Liver (tissue), 9 donors: ENCODE results near the gene SLC2A4. TPM values are rescaled to one million over a fixed set of nuclear protein-coding genes. Genes with fewer than 3 reads are reported as not detected.
"Not testable (repeated sequence)": the region's sequence is repeated elsewhere in the genome, so short reads cannot be mapped to it uniquely, and the experiment has no call there.

Source experiments
- DNase-seq: peaks from one replicate; pipeline ENCODE4 v3.0.0-alpha.2; 2017; ENCODE audit warnings: low spot score
- H3K27ac ChIP-seq, 2 donors: one replicate each; pipeline ENCODE4 v1.7.0; 2013; ENCODE audit warnings: inconsistent platforms in 2 of 2, low read length in 2 of 2, control low read depth in 1 of 2, low read depth in 1 of 2, mild to moderate bottlenecking in 1 of 2
- H3K27me3 ChIP-seq, 4 donors: one replicate each; pipeline versions ENCODE4 v1.6.1 to v1.7.0; 2013; ENCODE audit warnings: low read length in 3 of 4, inconsistent platforms in 1 of 4, mild to moderate bottlenecking in 1 of 4, moderate library complexity in 1 of 4; ENCODE audit not compliant: control insufficient read depth in 4 of 4, insufficient read depth in 4 of 4
- H3K36me3 ChIP-seq, 4 donors: one replicate each; pipeline versions ENCODE4 v1.6.1 to v1.7.0; 2013; ENCODE audit warnings: low read length in 3 of 4, mild to moderate bottlenecking in 3 of 4, low read depth in 1 of 4, moderate library complexity in 1 of 4; ENCODE audit not compliant: control insufficient read depth in 4 of 4, insufficient read depth in 3 of 4
- H3K4me1 ChIP-seq, 4 donors: one replicate each; pipeline versions ENCODE4 v1.6.1 to v1.7.0; 2013; ENCODE audit warnings: low read length in 3 of 4, mild to moderate bottlenecking in 3 of 4, moderate library complexity in 1 of 4; ENCODE audit not compliant: control insufficient read depth in 4 of 4, insufficient read depth in 4 of 4
- H3K4me3 ChIP-seq, 3 donors: one replicate each; pipeline versions ENCODE4 v1.6.1 to v1.7.0; 2013; ENCODE audit warnings: low read length in 3 of 3, control low read depth in 1 of 3, low read depth in 1 of 3, mild to moderate bottlenecking in 1 of 3
- H3K9ac ChIP-seq, 2 donors: one replicate each; pipeline ENCODE4 v1.7.0; 2013; ENCODE audit warnings: low read length in 2 of 2, mild to moderate bottlenecking in 2 of 2, moderate library complexity in 2 of 2, control low read depth in 1 of 2, low read depth in 1 of 2
- H3K9me3 ChIP-seq, 4 donors: one replicate each; pipeline versions ENCODE4 v1.6.1 to v1.7.0; 2013; ENCODE audit warnings: low read length in 3 of 4; ENCODE audit not compliant: control insufficient read depth in 4 of 4
- ATF3 ChIP-seq: IDR thresholded peaks from 2 replicates; pipeline ENCODE4 v1.6.1; 2016; ENCODE audit warnings: antibody characterized with exemption
- CTCF ChIP-seq: fragments of 150-350 bp; IDR thresholded peaks from 2 replicates; pipeline ENCODE4 v1.5.1; 2017; ENCODE audit warnings: improper control_type of control experiment, low read depth, low read length; ENCODE audit not compliant: missing input control
- EGR1 ChIP-seq, 2 donors: IDR thresholded peaks; 2 replicates each; pipeline ENCODE4 v1.6.1; 2016 to 2018; ENCODE audit warnings: antibody characterized with exemption in 2 of 2, low read depth in 2 of 2
- FOXA1 ChIP-seq: IDR thresholded peaks from 2 replicates; pipeline ENCODE4 v1.6.1; 2016; ENCODE audit warnings: antibody characterized with exemption
- FOXA2 ChIP-seq: IDR thresholded peaks from 2 replicates; pipeline ENCODE4 v1.6.1; 2016; ENCODE audit warnings: antibody characterized with exemption
- GABPA ChIP-seq, 2 donors: IDR thresholded peaks in 1 of 2; conservative IDR thresholded peaks in 1 of 2; 2 replicates each; pipeline ENCODE4 v1.6.1; 2016; ENCODE audit warnings: antibody characterized with exemption in 2 of 2, mild to moderate bottlenecking in 1 of 2, moderate library complexity in 1 of 2
- HNF4A ChIP-seq, 2 donors: conservative IDR thresholded peaks; 2 replicates each; pipeline ENCODE4 v1.6.1; 2016; ENCODE audit warnings: antibody characterized with exemption in 2 of 2, mild to moderate bottlenecking in 2 of 2
- HNF4G ChIP-seq: IDR thresholded peaks from 2 replicates; pipeline ENCODE4 v1.6.1; 2016; ENCODE audit warnings: antibody characterized with exemption
- JUND ChIP-seq, 2 donors: IDR thresholded peaks; 2 replicates each; pipeline ENCODE4 v1.6.1; 2016; ENCODE audit warnings: antibody characterized with exemption in 2 of 2
- MAX ChIP-seq: IDR thresholded peaks from 2 replicates; pipeline ENCODE4 v1.6.1; 2016; ENCODE audit warnings: antibody characterized with exemption
- NR2F2 ChIP-seq: IDR thresholded peaks from 2 replicates; pipeline ENCODE4 v1.6.1; 2016; ENCODE audit warnings: antibody characterized with exemption
- RAD21 ChIP-seq, 2 donors: IDR thresholded peaks; 2 replicates each; pipeline ENCODE4 v1.6.1; 2016; ENCODE audit warnings: antibody characterized with exemption in 2 of 2, mild to moderate bottlenecking in 2 of 2
- REST ChIP-seq: IDR thresholded peaks from 2 replicates; pipeline ENCODE4 v1.6.1; 2016; ENCODE audit warnings: antibody characterized with exemption, mild to moderate bottlenecking
- RXRA ChIP-seq, 2 donors: IDR thresholded peaks; 2 replicates each; pipeline ENCODE4 v1.6.1; 2017 to 2018; ENCODE audit warnings: antibody characterized with exemption in 2 of 2, mild to moderate bottlenecking in 1 of 2
- SP1 ChIP-seq: IDR thresholded peaks from 2 replicates; pipeline ENCODE4 v1.6.1; 2018; ENCODE audit warnings: antibody characterized with exemption, mild to moderate bottlenecking
- TAF1 ChIP-seq: conservative IDR thresholded peaks from 2 replicates; pipeline ENCODE4 v1.6.1; 2016; ENCODE audit warnings: antibody characterized with exemption, mild to moderate bottlenecking
- YY1 ChIP-seq: IDR thresholded peaks from 2 replicates; pipeline ENCODE4 v1.6.1; 2016; ENCODE audit warnings: antibody characterized with exemption, mild to moderate bottlenecking
- ZBTB33 ChIP-seq: IDR thresholded peaks from 2 replicates; pipeline ENCODE4 v1.6.1; 2016; ENCODE audit warnings: antibody characterized with exemption
- WGBS: extraction: QIAGEN DNeasy Blood & Tissue Kit; methylation state at CpG from one replicate; pipeline ENCODE4 v1.1.7; 2013; 5-methylcytosine and 5-hydroxymethylcytosine counted together
- polyA plus RNA-seq, 2 donors: library from polyadenylated mRNA; stranded (reverse) in 1 of 2; unstranded in 1 of 2; fragments of 200-250 nt in 1 of 2; fragments of >200 nt in 1 of 2; fragmentation: Nextera tagmentation in 1 of 2; extraction: Ambion mirVana in 1 of 2; gene quantifications; one replicate each; pipeline versions ENCODE4 v1.2.1 to v1.2.3, GENCODE V29; 2013 to 2015
- total RNA-seq, 2 donors: library from RNA; depleted of rRNA; stranded (reverse); fragments of >200 nt; gene quantifications; one replicate each; pipeline ENCODE4 v1.2.3, GENCODE V29; 2014
- donor health status: healthy.
- donor health status: healthy.
- donor health status: healthy.
- donor health status: healthy.
- donor health status: healthy.

SLC2A4 gene
- total and polyA plus RNA-seq, 4 donors = 0.42 to 10.6 (median 1.6) TPM

GRCh38 chr17:7243453-7243729, 38.1 kb upstream of the SLC2A4 start:
- TF ChIP-seq ZBTB33 = no peak
- TF ChIP-seq HNF4A (conservative IDR thresholded peaks at IDR 0.05) = no peak
- no peak for TF ChIP-seq REST
- TF ChIP-seq EGR1 (IDR thresholded peaks at IDR 0.05; ENCODE audit: low read depth in 2 of 2) = no peak
- TF ChIP-seq CTCF = no peak
- TF ChIP-seq MAX = no peak
- TF ChIP-seq RAD21 (IDR thresholded peaks at IDR 0.05) = no peak
- no peak for TF ChIP-seq NR2F2
- TF ChIP-seq FOXA2 = no peak
- TF ChIP-seq JUND (IDR thresholded peaks at IDR 0.05) = no peak
- no peak for TF ChIP-seq TAF1
- TF ChIP-seq SP1 = no peak
- no peak for TF ChIP-seq ATF3
- no peak for TF ChIP-seq HNF4G
- no peak for TF ChIP-seq RXRA (IDR thresholded peaks at IDR 0.05)
- no peak for TF ChIP-seq YY1
- TF ChIP-seq GABPA (IDR thresholded peaks at IDR 0.05 in 1 of 2, conservative IDR thresholded peaks at IDR 0.05 in 1 of 2) = no peak
- TF ChIP-seq FOXA1 = no peak
- H3K4me3 ChIP-seq = peak overlapping the region; percentile 52 to 91 (median 74)
- H3K36me3 ChIP-seq = peaks cover 3 to 32% (median 20%) of the 10 kb centered on the region in 4 donors
- H3K27ac ChIP-seq = peak overlapping the region; percentile 98 to 99
- no peak for DNase-seq
- no peaks in the 10 kb centered on the region for H3K27me3 ChIP-seq
- H3K4me1 ChIP-seq = peaks cover 2 to 31% (median 25%) of the 10 kb centered on the region in 4 donors
- 20% methylated on average over 2 of the region's 2 CpGs for WGBS
- H3K9ac ChIP-seq = peak overlapping the region; percentile 83 to 90
- no peaks in the 10 kb centered on the region for H3K9me3 ChIP-seq

- Histone ChIP-seq H3K27ac (peak overlapping the region; percentile 98 to 99), H3K36me3 (peaks cover 3 to 32% (median 20%) of the 10 kb centered on the region in 4 donors), H3K4me3 (peak overlapping the region in 1 of 3 donors; percentile 74), H3K9ac (peak overlapping the region in 1 of 2 donors; percentile 90), H3K4me1 (peaks cover 2 to 32% (median 27%) of the 10 kb centered on the region in 4 donors)
- DNase-seq, H3K9me3 ChIP-seq, H3K27me3 ChIP-seq: not testable (repeated sequence)
- 75% methylated on average over 10 of the region's 10 CpGs for WGBS
These were observed 37.7 kb upstream of the SLC2A4 start for GRCh38 chr17:7243838-7244237.
